K562 (cell line): ENCODE measurements around the gene USP13. TPM values are rescaled to one million over a fixed set of nuclear protein-coding genes. Genes with fewer than 3 reads are reported as not detected.

Source experiments
- CBFA2T3 ChIP-seq: fragments of 450-650 bp; IDR thresholded peaks from 2 replicates; pipeline ENCODE4 v1.6.1; 2017
- ERF ChIP-seq: fragments of 450-650 bp; formaldehyde crosslinking; IDR thresholded peaks from 2 replicates; pipeline ENCODE4 v1.4.0; 2020; ENCODE audit warnings: mild to moderate bottlenecking, mixed read lengths
- FOXP4 ChIP-seq: sonication (generic); formaldehyde crosslinking; IDR thresholded peaks from 2 replicates; pipeline ENCODE4 v1.8.0; 2022; ENCODE audit warnings: mild to moderate bottlenecking, missing genetic modification reagents, borderline replicate concordance
- HMGN3 ChIP-seq: IDR thresholded peaks from 2 replicates; pipeline ENCODE4 v1.6.1; 2011; ENCODE audit warnings: borderline replicate concordance, low read depth, mild to moderate bottlenecking, mixed read lengths, low read length; ENCODE audit not compliant: insufficient read length; ENCODE audit errors: extremely low read depth
- ID3 ChIP-seq, 2 experiments: fragments of 250-450 bp in 1 of 2; fragments of 450-650 bp in 1 of 2; sonication (Bioruptor Pico) in 1 of 2; IDR thresholded peaks; 2 replicates each; pipeline versions ENCODE4 v1.6.1 to v1.8.0; 2016 to 2021; ENCODE audit warnings: mild to moderate bottlenecking in 2 of 2, moderate library complexity in 2 of 2, missing compliant biosample characterization in 1 of 2, missing genetic modification characterization in 1 of 2
- KDM2B ChIP-seq: fragments of 250-450 bp; sonication (Bioruptor Pico); IDR thresholded peaks from 2 replicates; pipeline ENCODE4 v1.8.0; 2021; ENCODE audit warnings: mild to moderate bottlenecking, moderate library complexity
- NCOR1 ChIP-seq: fragments of 450-650 bp; IDR thresholded peaks from 2 replicates; pipeline ENCODE4 v1.6.1; 2016; ENCODE audit warnings: mild to moderate bottlenecking, moderate library complexity
- NKRF ChIP-seq: fragments of 450-650 bp; IDR thresholded peaks from 2 replicates; pipeline ENCODE4 v1.6.1; 2016; ENCODE audit warnings: borderline replicate concordance
- RNF2 ChIP-seq: sonication (generic); IDR thresholded peaks from 2 replicates; pipeline ENCODE4 v1.6.1; 2016
- SAP30 ChIP-seq: fragments of 200-600 bp; sonication (generic); IDR thresholded peaks from 2 replicates; pipeline ENCODE4 v1.6.1; 2012; ENCODE audit warnings: borderline replicate concordance, low read depth, mild to moderate bottlenecking, moderate library complexity, low read length, control low read depth, inconsistent platforms; ENCODE audit not compliant: insufficient read depth, poor library complexity, severe bottlenecking
- TAF1 ChIP-seq: IDR thresholded peaks from 2 replicates; pipeline ENCODE4 v1.6.1; 2011; ENCODE audit warnings: mild to moderate bottlenecking, low read length, moderate library complexity; ENCODE audit not compliant: insufficient read depth, control insufficient read depth, severe bottlenecking; ENCODE audit errors: extremely low read depth
- THRAP3 ChIP-seq: fragments of 450-650 bp; IDR thresholded peaks from 2 replicates; pipeline ENCODE4 v1.6.1; 2016; ENCODE audit warnings: mild to moderate bottlenecking, inconsistent platforms, borderline replicate concordance
- TRIM25 ChIP-seq: fragments of 450-650 bp; IDR thresholded peaks from 2 replicates; pipeline ENCODE4 v1.7.0; 2016; ENCODE audit warnings: borderline replicate concordance
- ZBTB7A ChIP-seq: IDR thresholded peaks from 2 replicates; pipeline ENCODE4 v1.6.1; 2011; ENCODE audit warnings: low read depth, mild to moderate bottlenecking, low read length, moderate library complexity, borderline replicate concordance; ENCODE audit not compliant: control insufficient read depth
- ZNF217 ChIP-seq: sonication (generic); formaldehyde crosslinking; IDR thresholded peaks from 2 replicates; pipeline ENCODE4 v1.8.0; 2022; ENCODE audit warnings: mild to moderate bottlenecking, missing genetic modification reagents
- ZNF449 ChIP-seq: fragments of 250-450 bp; sonication (Bioruptor Pico); IDR thresholded peaks from 2 replicates; pipeline ENCODE4 v1.8.0; 2022; ENCODE audit warnings: moderate library complexity, mild to moderate bottlenecking, inconsistent platforms
- ZNF699 ChIP-seq: fragments of 250-450 bp; sonication (Bioruptor Pico); IDR thresholded peaks from 2 replicates; pipeline ENCODE4 v1.8.0; 2021; ENCODE audit warnings: mild to moderate bottlenecking, moderate library complexity; ENCODE audit not compliant: insufficient replicate concordance
- polyA plus RNA-seq, 8 experiments: library from polyadenylated mRNA; depleted of rRNA in 4 of 8; stranded (reverse) in 5 of 8; unstranded in 3 of 8; fragments of >200 nt; fragmentation: Nextera tagmentation in 2 of 8; fragmentation: Illumina TruSeq in 1 of 8; extraction: Ambion mirVana in 2 of 8; extraction: Trizol in 1 of 8; gene quantifications; 2 replicates each; pipeline versions ENCODE4 v1.2.1 to v1.2.3, GENCODE V29; 2011 to 2014; ENCODE audit warnings: inconsistent platforms in 1 of 8, missing spikeins in 1 of 8
- total RNA-seq, 7 experiments: library from RNA; depleted of rRNA in 6 of 7; stranded (reverse); fragments of >200 nt in 6 of 7; fragmentation: Illumina TruSeq in 2 of 7; extraction: Trizol in 2 of 7; gene quantifications; 2 replicates each; pipeline versions ENCODE4 v1.2.1 to v1.2.3, GENCODE V29; 2011 to 2021; ENCODE audit warnings: low replicate concordance in 1 of 7

The USP13 gene
- total and polyA plus RNA-seq, 9 of the 15 experiments (the other 6 are each of a cell fraction or from before 2014, with no cell fraction given): 0.11 to 2.3 (median 0.51) TPM

- TF ChIP-seq FOXP4 (CRISPR knock-in tag): no peak
- TF ChIP-seq RNF2: no peak
- no peak for TF ChIP-seq SAP30
- no peak for TF ChIP-seq THRAP3
- TF ChIP-seq NCOR1: no peak
- no peak for TF ChIP-seq TRIM25
- TF ChIP-seq CBFA2T3: no peak
- TF ChIP-seq TAF1: peak; percentile 24
- no peak for TF ChIP-seq ZNF217 (CRISPR knock-in tag)
- no peak for TF ChIP-seq ERF (CRISPR knock-in tag)
- TF ChIP-seq NKRF: no peak
- TF ChIP-seq ZBTB7A: peak; percentile 20; the same call in 1 of the 2 replicates
- TF ChIP-seq KDM2B (CRISPR knock-in tag): peak; percentile 77; the same call in 1 of the 2 replicates
- TF ChIP-seq HMGN3: peak; percentile 30
- TF ChIP-seq ID3 (CRISPR knock-in tag; IDR thresholded peaks at IDR 0.05): no peak
- no peak for TF ChIP-seq ID3 (tag; IDR thresholded peaks at IDR 0.05)
- TF ChIP-seq ZNF449 (CRISPR knock-in tag): no peak
- no peak for TF ChIP-seq ZNF699 (CRISPR knock-in tag)
- TF ChIP-seq, all 486 proteins: peak for 27
Observed at GRCh38 chr3:179653096-179653797, 407 bp downstream of the USP13 start (continued).
